Coronary artery (tissue), 2 donors: ENCODE measurements around the gene SIRPD.

Experiments
- DNase-seq: peaks from one replicate; pipeline ENCODE4 v3.0.0-alpha.2; 2017; ENCODE audit warnings: low spot score
- H3K27ac ChIP-seq, 2 donors: fragments of 200-600 bp; sonication (generic); one replicate each; pipeline ENCODE4 v1.5.1; 2016 to 2019
- H3K4me3 ChIP-seq: fragments of 200-600 bp; sonication (generic); 2 replicates; pipeline ENCODE4 v1.5.1; 2016; ENCODE audit warnings: mild to moderate bottlenecking, moderate library complexity
- CTCF ChIP-seq: fragments of 200-600 bp; sonication (generic); IDR thresholded peaks from one replicate; pipeline ENCODE4 v1.5.1; 2019; ENCODE audit warnings: antibody characterized with exemption

Gene SIRPD

GRCh38 chr20:1537731-1538058, 19.8 kb downstream of the SIRPD start:
- peak overlapping the region; percentile 31 for H3K4me3 ChIP-seq
- no peak for TF ChIP-seq CTCF
- peak overlapping the region in 1 of 2 donors; percentile 70 for H3K27ac ChIP-seq
- DNase-seq = no peak

- H3K4me3 ChIP-seq = peak overlapping the region; percentile 31
- no peak for TF ChIP-seq CTCF
- DNase-seq = no peak
- peak overlapping the region in 1 of 2 donors; percentile 69 for H3K27ac ChIP-seq
Observed at GRCh38 chr20:1536893-1537730, 20.4 kb downstream of the SIRPD start.

- peak overlapping the region in 1 of 2 donors; percentile 32 for H3K27ac ChIP-seq
- TF ChIP-seq CTCF = no peak
- no peak overlapping the region for H3K4me3 ChIP-seq
- DNase-seq = no peak
Observed at GRCh38 chr20:1535420-1536175, 21.9 kb downstream of the SIRPD start.

- no peak overlapping the region for H3K27ac ChIP-seq
- no peak overlapping the region for H3K4me3 ChIP-seq
- no peak for DNase-seq
- no peak for TF ChIP-seq CTCF
Observed at GRCh38 chr20:1534526-1534925, 23.0 kb downstream of the SIRPD start.

GRCh38 chr20:1533059-1533458, 24.4 kb downstream of the SIRPD start:
- Histone ChIP-seq H3K27ac (no peak overlapping the region), H3K4me3 (no peak overlapping the region)
- no peak for TF ChIP-seq CTCF
- no peak for DNase-seq

- TF ChIP-seq CTCF = no peak
- Histone ChIP-seq H3K4me3 (no peak overlapping the region), H3K27ac (no peak overlapping the region)
- no peak for DNase-seq
Observed at GRCh38 chr20:1528811-1529210, 28.7 kb downstream of the SIRPD start.
